GM12878 (cell line): ENCODE data around the gene PRKX. TPM values are rescaled to one million over a fixed set of nuclear protein-coding genes. Genes with fewer than 3 reads are reported as not detected.

Experiments
- ATAC-seq: fragments of 200-7000 bp; cut with Tn5 transposase; 3 replicates; pipeline ENCODE4 v1.9.1; 2020; ENCODE audit warnings: mild to moderate bottlenecking, moderate library complexity
- BruUV-seq: library from RNA; stranded (reverse); fragments of 400-500 nt; replicated peaks from 2 replicates; lab custom pipeline; 2021; lab: Mats Ljungman, UMichigan
- CTCF ChIA-PET: fragments of 300-600 bp; sonication (Branson Sonifier 250); formaldehyde crosslinking; extraction: SDS; loops from one replicate; lab custom pipeline; 2021; ENCODE audit warnings: inconsistent platforms; lab: Yijun Ruan, JAX
- POLR2A ChIA-PET: fragments of 350-600 bp; formaldehyde crosslinking; extraction: SDS; loops from one replicate; lab custom pipeline; 2021; ENCODE audit warnings: inconsistent platforms; lab: Charles Lee
- RAD21 ChIA-PET: fragments of 300-600 bp; sonication (Branson Sonifier 250); formaldehyde crosslinking; loops from one replicate; lab custom pipeline; 2023; ENCODE audit warnings: antibody characterized with exemption; ENCODE audit not compliant: unreplicated experiment; lab: Charles Lee
- SMC1A ChIA-PET: fragments of 300-600 bp; sonication (Branson Sonifier 250); formaldehyde crosslinking; loops from one replicate; lab custom pipeline; 2023; ENCODE audit not compliant: unreplicated experiment, uncharacterized antibody; lab: Charles Lee
- DNase-seq: peaks from one replicate; pipeline ENCODE4 v3.0.0-alpha.2; 2011; ENCODE audit warnings: low read depth, low spot score
- FAIRE-seq: peaks from 3 replicates; lab custom pipeline; 2011; peaks lifted over from hg19 to GRCh38; lab: Jason Lieb, UNC
- H2AFZ ChIP-seq: 2 replicates; pipeline ENCODE4 v1.6.0; 2011; ENCODE audit warnings: low read depth, low read length, control low read depth; ENCODE audit not compliant: control insufficient read depth
- H3K27ac ChIP-seq: 2 replicates; pipeline ENCODE4 v1.5.1; 2011; ENCODE audit warnings: control low read depth; ENCODE audit not compliant: control insufficient read depth, insufficient read depth
- H3K27me3 ChIP-seq, 2 experiments: replicated peaks in 1 of 2; 2 replicates each; pipeline versions ENCODE4 v1.6.0 to v1.6.1; 2011; ENCODE audit warnings: low read length in 1 of 2; ENCODE audit not compliant: control insufficient read depth in 2 of 2, insufficient read depth in 2 of 2
- H3K36me3 ChIP-seq, 2 experiments: 2 replicates each; pipeline ENCODE4 v1.5.1; 2011; ENCODE audit warnings: low read length in 1 of 2; ENCODE audit not compliant: control insufficient read depth in 2 of 2, insufficient read depth in 2 of 2
- H3K4me1 ChIP-seq: 2 replicates; pipeline ENCODE4 v1.6.1; 2011; ENCODE audit warnings: mild to moderate bottlenecking, low read length, moderate library complexity, mixed read lengths; ENCODE audit not compliant: control insufficient read depth, insufficient read depth
- H3K4me2 ChIP-seq: 2 replicates; pipeline ENCODE4 v1.6.0; 2011; ENCODE audit warnings: control low read depth; ENCODE audit not compliant: control insufficient read depth, insufficient read depth
- H3K4me3 ChIP-seq: fragments of 200-600 bp; sonication (generic); 2 replicates; pipeline ENCODE4 v1.5.1; 2016
- H3K79me2 ChIP-seq: 2 replicates; pipeline ENCODE4 v1.6.0; 2011; ENCODE audit warnings: low read length; ENCODE audit not compliant: control insufficient read depth, insufficient read depth
- H3K9ac ChIP-seq: 2 replicates; pipeline ENCODE4 v1.8.0; 2011; ENCODE audit warnings: low read length, control low read depth, mixed read lengths; ENCODE audit not compliant: control insufficient read depth, insufficient read depth
- H3K9me3 ChIP-seq: replicated peaks from 3 replicates; pipeline ENCODE4 v1.5.1; 2011; ENCODE audit warnings: mild to moderate bottlenecking, low read length; ENCODE audit not compliant: control insufficient read depth, insufficient read depth
- H4K20me1 ChIP-seq: 2 replicates; pipeline ENCODE4 v1.6.0; 2011; ENCODE audit not compliant: control insufficient read depth, insufficient read depth
- ASH2L ChIP-seq: fragments of 300-600, 200-600 bp; sonication (generic); IDR thresholded peaks from 2 replicates; pipeline ENCODE4 v1.6.1; 2017; ENCODE audit warnings: low read depth, mild to moderate bottlenecking, borderline replicate concordance
- ATF2 ChIP-seq: IDR thresholded peaks from 2 replicates; pipeline ENCODE4 v1.6.1; 2012; ENCODE audit warnings: low read length, inconsistent platforms
- DPF2 ChIP-seq: fragments of 450-650 bp; IDR thresholded peaks from 2 replicates; pipeline ENCODE4 v1.6.1; 2017; ENCODE audit warnings: mild to moderate bottlenecking
- ESRRA ChIP-seq: IDR thresholded peaks from 2 replicates; pipeline ENCODE4 v1.6.1; 2012; ENCODE audit warnings: mild to moderate bottlenecking, low read length, improper control_type of control experiment
- FOXM1 ChIP-seq: IDR thresholded peaks from 2 replicates; pipeline ENCODE4 v1.6.1; 2012; ENCODE audit warnings: low read depth, mild to moderate bottlenecking, inconsistent platforms, low read length, moderate library complexity
- GATAD2B ChIP-seq: fragments of 450-650 bp; conservative IDR thresholded peaks from 2 replicates; pipeline ENCODE4 v1.6.1; 2017; ENCODE audit warnings: low read depth, mild to moderate bottlenecking, moderate library complexity
- IKZF1 ChIP-seq: fragments of 450-650 bp; conservative IDR thresholded peaks from 2 replicates; pipeline ENCODE4 v1.6.1; 2017; ENCODE audit warnings: antibody characterized with exemption, mild to moderate bottlenecking
- IKZF2 ChIP-seq, 2 experiments: fragments of 450-650 bp; IDR thresholded peaks; 2 replicates each; pipeline ENCODE4 v1.6.1; 2017; ENCODE audit warnings: mild to moderate bottlenecking in 2 of 2, moderate library complexity in 2 of 2
- MTA2 ChIP-seq: fragments of 450-650 bp; IDR thresholded peaks from 2 replicates; pipeline ENCODE4 v1.6.1; 2016; ENCODE audit warnings: low read depth, mild to moderate bottlenecking, moderate library complexity
- NR2C1 ChIP-seq: fragments of 450-650 bp; IDR thresholded peaks from 2 replicates; pipeline ENCODE4 v1.6.1; 2017; ENCODE audit warnings: antibody characterized with exemption, mild to moderate bottlenecking, moderate library complexity
- NR2F1 ChIP-seq: fragments of 450-650 bp; conservative IDR thresholded peaks from 2 replicates; pipeline ENCODE4 v1.6.1; 2017; ENCODE audit warnings: mild to moderate bottlenecking
- POLR2A ChIP-seq: IDR thresholded peaks from 2 replicates; pipeline ENCODE4 v1.6.1; 2011; ENCODE audit warnings: low read depth, mild to moderate bottlenecking, low read length
- RELA ChIP-seq: fragments of 450-650 bp; IDR thresholded peaks from 2 replicates; pipeline ENCODE4 v1.8.0; 2014; ENCODE audit warnings: borderline replicate concordance; ENCODE audit not compliant: partially characterized antibody
- RFX5 ChIP-seq: IDR thresholded peaks from 2 replicates; pipeline ENCODE4 v1.6.1; 2011; ENCODE audit warnings: low read depth, low read length, improper control_type of control experiment
- RUNX3 ChIP-seq: IDR thresholded peaks from 2 replicates; pipeline ENCODE4 v1.6.1; 2012; ENCODE audit warnings: low read length, inconsistent platforms
- STAT3 ChIP-seq: IDR thresholded peaks from 2 replicates; pipeline ENCODE4 v1.6.1; 2011; ENCODE audit warnings: low read depth, low read length, improper control_type of control experiment
- WRNIP1 ChIP-seq: IDR thresholded peaks from 2 replicates; pipeline ENCODE4 v1.6.1; 2011; ENCODE audit warnings: low read depth, low read length, improper control_type of control experiment, borderline replicate concordance
- ZBTB40 ChIP-seq: fragments of 450-650 bp; IDR thresholded peaks from 2 replicates; pipeline ENCODE4 v1.6.1; 2016; ENCODE audit warnings: mild to moderate bottlenecking, moderate library complexity, borderline replicate concordance
- ZNF217 ChIP-seq: fragments of 450-650 bp; IDR thresholded peaks from 2 replicates; pipeline ENCODE4 v1.6.1; 2017; ENCODE audit warnings: antibody characterized with exemption, mild to moderate bottlenecking
- WGBS: methylation state at CpG from one replicate; pipeline ENCODE4 v1.1.6; 2016; ENCODE audit warnings: low lambda C conversion rate; ENCODE audit not compliant: insufficient replicate concordance, insufficient coverage; ENCODE audit errors: missing lambda C conversion rate; 5-methylcytosine and 5-hydroxymethylcytosine counted together
- in situ Hi-C: fragments of 300-500 bp; cut with MboI; formaldehyde crosslinking; loops from 9 replicates; pipeline ENCODE4 v1.14.3; 2018; ENCODE audit warnings: mixed read lengths
- intact Hi-C: fragments of 100-400 bp; cut with micrococcal nuclease; formaldehyde crosslinking; loops from one replicate; pipeline ENCODE4 v1.14.2; 2022; ENCODE audit not compliant: unreplicated experiment
- polyA plus RNA-seq, 11 experiments: library from polyadenylated mRNA; depleted of rRNA in 4 of 11; unstranded in 6 of 11; stranded (reverse) in 5 of 11; fragments of >200 nt; fragmentation: Nextera tagmentation in 4 of 11; fragmentation: Illumina TruSeq in 1 of 11; extraction: Ambion mirVana in 4 of 11; extraction: Trizol in 1 of 11; gene quantifications; 1 replicate in 1 of 11; 2 replicates in 10 of 11; pipeline versions ENCODE4 v1.2.1 to v1.2.3, GENCODE V29; 2011 to 2016; ENCODE audit warnings: inconsistent platforms in 2 of 11, missing spikeins in 2 of 11, low read depth in 1 of 11
- total RNA-seq, 4 experiments: library from RNA; depleted of rRNA in 3 of 4; stranded (reverse); fragments of >200 nt in 3 of 4; fragmentation: Illumina TruSeq in 1 of 4; extraction: Trizol in 1 of 4; gene quantifications; 2 replicates each; pipeline versions ENCODE4 v1.2.1 to v1.2.3, GENCODE V29; 2013 to 2021

PRKX gene
- total and polyA plus RNA-seq, 10 of the 15 experiments (the other 5 are each of a cell fraction or from before 2014, with no cell fraction given): 3.9 to 45.3 (median 23.9) TPM

GRCh38 chrX:3699821-3700381 lies 13.5 kb downstream of the PRKX start:
- Histone ChIP-seq H3K36me3 (0 out of 4 replicates have a peak, but pooled peaks cover 0 to 1% of the 10 kb centered on the region in 2 experiments), H3K27ac (peak overlapping the region; percentile 88), H3K79me2 (peaks cover 25% of the 10 kb centered on the region), H3K9ac (peak overlapping the region; percentile 71), H3K4me2 (peak overlapping the region; percentile 77), H3K27me3 (no peaks in the 10 kb centered on the region), H2AFZ (peak overlapping the region; percentile 68), H4K20me1 (no peaks in the 10 kb centered on the region), H3K4me1 (peaks cover 5% of the 10 kb centered on the region; the same call in 1 of the 2 replicates), H3K9me3 (no peaks in the 10 kb centered on the region; the same call in 2 of the 3 replicates), H3K4me3 (peak overlapping the region; percentile 63)
- SMC1A ChIA-PET: interaction anchor here (0.7 to 2.4 kb wide), 5 partner anchors 11 to 112 kb away, joined by 3 to 20 read pairs (median 4); partner anchors contain the start of gene PRKX
- no TSS peak for BruUV-seq
- WGBS: 1% methylated on average over 9 of the region's 9 CpGs
- RAD21 ChIA-PET: interaction anchor here (1.2 to 2.7 kb wide), 3 partner anchors 11 to 112 kb away, joined by 4 to 17 read pairs (median 4); no protein-coding TSS in a partner anchor
- FAIRE-seq: peak; percentile 64
- POLR2A ChIA-PET: interaction anchor here (0.9 to 1.0 kb wide), 2 partner anchors 12 to 14 kb away, joined by 4 to 10 read pairs; partner anchors contain the start of gene PRKX
- ATAC-seq: peak; percentile 73
- intact Hi-C loops (loop anchor here (1.0 kb wide), 1 partner anchor 11 kb away; no protein-coding TSS in a partner anchor), in situ Hi-C loops (no loop called here)
- peak; percentile 19 for DNase-seq
- CTCF ChIA-PET: interaction anchor here (0.5 to 2.0 kb wide), 6 partner anchors 10 to 112 kb away, joined by 3 to 12 read pairs (median 4); partner anchors contain the start of gene PRKX
- TF ChIP-seq POLR2A: no peak
- peak; percentile 45; the same call in 1 of the 2 replicates for TF ChIP-seq ATF2
- TF ChIP-seq STAT3: 0 out of 2 replicates have a peak, but pooled peaks have one; percentile 26
- TF ChIP-seq MTA2: peak; percentile 16; the same call in 1 of the 2 replicates
- TF ChIP-seq NR2C1: peak; percentile 47; the same call in 1 of the 2 replicates
- 0 out of 2 replicates have a peak, but pooled peaks have one; percentile 30 for TF ChIP-seq GATAD2B
- 0 out of 2 replicates have a peak, but pooled peaks have one; percentile 36 for TF ChIP-seq ZNF217
- peak; percentile 65 for TF ChIP-seq IKZF1
- TF ChIP-seq RELA: no peak
- no peak for TF ChIP-seq FOXM1
- TF ChIP-seq NR2F1: peak; percentile 87
- TF ChIP-seq RUNX3: 0 out of 2 replicates have a peak, but pooled peaks have one; percentile 13
- TF ChIP-seq RFX5: no peak
- no peak for TF ChIP-seq ASH2L
- peak; percentile 61 to 74 for TF ChIP-seq IKZF2 (IDR thresholded peaks at IDR 0.05)
- TF ChIP-seq ZBTB40: 0 out of 2 replicates have a peak, but pooled peaks have one; percentile 21
- 0 out of 2 replicates have a peak, but pooled peaks have one; percentile 11 for TF ChIP-seq DPF2
- TF ChIP-seq WRNIP1: 0 out of 2 replicates have a peak, but pooled peaks have one; percentile 57
- TF ChIP-seq ESRRA: peak; percentile 87
